HG02973 (cell line): ENCODE results near the gene PAOX.
"Not testable (repeated sequence)": the region's sequence is repeated elsewhere in the genome, so short reads cannot be mapped to it uniquely, and the experiment has no call there.

ENCODE experiments used
- ATAC-seq: cut with Tn5 transposase; IDR thresholded peaks from one replicate; pipeline ENCODE4 v1.9.1; 2021; ENCODE audit warnings: moderate library complexity; ENCODE audit not compliant: unreplicated experiment

Gene PAOX

GRCh38 chr10:133431888-133432613 is 53.0 kb downstream of the PAOX start:
- ATAC-seq = not testable (repeated sequence)

- ATAC-seq = not testable (repeated sequence)
Observed at GRCh38 chr10:133432789-133433188, 53.7 kb downstream of the PAOX start.

GRCh38 chr10:133438711-133439273 is 59.7 kb downstream of the PAOX start:
- ATAC-seq = no peak

- ATAC-seq = no peak
Observed at GRCh38 chr10:133439517-133440461, 60.7 kb downstream of the PAOX start.

- no peak for ATAC-seq
Observed at GRCh38 chr10:133440633-133441285, 61.7 kb downstream of the PAOX start.
